ENCODE results near the gene CDH5. TPM values are rescaled to one million over a fixed set of nuclear protein-coding genes. Genes with fewer than 3 reads are reported as not detected.

CDH5 gene
- polyA plus RNA-seq, 1 of the 3 experiments (the other 2 are of a cell fraction) = not detected

DNA sequence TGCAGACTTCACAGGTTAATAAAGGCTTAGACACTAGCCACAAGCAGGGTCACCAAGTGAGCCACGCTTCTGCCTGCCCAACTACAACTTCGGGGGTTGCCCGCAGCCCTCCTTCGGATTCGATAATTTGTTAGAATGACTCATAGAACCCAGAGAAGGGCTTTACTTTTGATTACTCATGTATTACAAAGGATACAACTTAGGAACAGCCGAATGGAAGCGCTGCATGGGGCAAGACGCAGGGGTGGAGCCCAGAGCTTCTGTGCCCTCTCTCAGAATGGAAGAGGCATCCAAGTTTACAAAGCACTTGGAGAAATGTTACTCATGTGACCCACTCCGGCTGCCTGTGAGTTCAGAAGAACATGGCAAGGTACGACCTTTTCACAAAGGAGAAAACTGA lies 7.5 kb upstream of the CDH5 start (continued):
- TF ChIP-seq USF1 (IDR thresholded peaks at IDR 0.05; ENCODE audit: borderline replicate concordance, low read depth) (no peak), FOXM1 (IDR thresholded peaks at IDR 0.05; ENCODE audit: low read depth) (no peak), GATA2 (CRISPR knock-in tag; IDR thresholded peaks at IDR 0.05) (no peak), TEAD4 (IDR thresholded peaks at IDR 0.05; ENCODE audit: borderline replicate concordance, insufficient read depth) (no peak)

GRCh38 chr16:66359811-66360608 lies 6.5 kb upstream of the CDH5 start:
- H3K4me1 ChIP-seq (ENCODE audit: control insufficient read depth in 1 of 2, insufficient read depth in 2 of 2, low read depth in 1 of 2, low read length in 1 of 2) = peaks cover 0 to 14% of the 10 kb centered on the region in 2 experiments; a peak in 1 of 4 replicates

More at GRCh38 chr16:66359811-66360608, 6.5 kb upstream of the CDH5 start:
- Histone ChIP-seq H3K4me3 (ENCODE audit: low read depth in 2 of 2, low read length in 1 of 2) (no peak overlapping the region), H3K36me3 (replicated peaks in 1 of 2; ENCODE audit: control insufficient read depth in 1 of 2, insufficient read depth in 2 of 2, low read length in 1 of 2) (no peaks in the 10 kb centered on the region), H3K27ac (ENCODE audit: low read depth in 2 of 2, low read length in 1 of 2) (no peak overlapping the region), H3K27me3 (ENCODE audit: insufficient read depth) (no peaks in the 10 kb centered on the region; the same call in 1 of the 2 replicates), H3K79me2 (ENCODE audit: insufficient read depth) (no peaks in the 10 kb centered on the region), H3K9ac (no peak overlapping the region), H4K20me1 (ENCODE audit: insufficient read depth) (no peaks in the 10 kb centered on the region), H2AFZ (ENCODE audit: low read depth) (no peak overlapping the region), H3K4me2 (no peak overlapping the region), H3F3A (replicated peaks; ENCODE audit: insufficient read depth) (no peaks in the 10 kb centered on the region), H3K9me3 (no peaks in the 10 kb centered on the region), H3K9me2 (no peaks in the 10 kb centered on the region)
- ChIA-PET POLR2A (no interaction called here), CTCF (interaction anchor here (5.2 to 9.2 kb wide), 2 partner anchors 10 to 17 kb away, joined by 92 to 143 read pairs; partner anchors contain the start of gene CDH5)
- 84% methylated on average over 12 of the region's 12 CpGs for WGBS (ENCODE audit: low lambda C conversion rate)
- DNase-seq = no peak
- no peak for TF ChIP-seq USF1 (IDR thresholded peaks at IDR 0.05; ENCODE audit: borderline replicate concordance, low read depth)
- no peak for TF ChIP-seq CHD2 (IDR thresholded peaks at IDR 0.05; ENCODE audit: low read length, partially characterized antibody)
- no peak for TF ChIP-seq POLR2AphosphoS5 (IDR thresholded peaks at IDR 0.05; ENCODE audit: low read depth, low read length)
- TF ChIP-seq EZH2phosphoT487 (IDR thresholded peaks at IDR 0.05; ENCODE audit: borderline replicate concordance, low read depth) = no peak
- TF ChIP-seq RFX5 (IDR thresholded peaks at IDR 0.05; ENCODE audit: low read length) = no peak
- TF ChIP-seq TAF1 (IDR thresholded peaks at IDR 0.05; ENCODE audit: borderline replicate concordance, low read depth, low read length) = no peak
- TF ChIP-seq NFIC (IDR thresholded peaks at IDR 0.05; ENCODE audit: borderline replicate concordance) = no peak
- TF ChIP-seq, protein P1, sequence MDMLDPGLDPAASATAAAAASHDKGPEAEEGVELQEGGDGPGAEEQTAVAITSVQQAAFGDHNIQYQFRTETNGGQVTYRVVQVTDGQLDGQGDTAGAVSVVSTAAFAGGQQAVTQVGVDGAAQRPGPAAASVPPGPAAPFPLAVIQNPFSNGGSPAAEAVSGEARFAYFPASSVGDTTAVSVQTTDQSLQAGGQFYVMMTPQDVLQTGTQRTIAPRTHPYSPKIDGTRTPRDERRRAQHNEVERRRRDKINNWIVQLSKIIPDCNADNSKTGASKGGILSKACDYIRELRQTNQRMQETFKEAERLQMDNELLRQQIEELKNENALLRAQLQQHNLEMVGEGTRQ (IDR thresholded peaks at IDR 0.05; ENCODE audit: borderline replicate concordance, low read depth, low read length) = no peak
- TF ChIP-seq JUND (IDR thresholded peaks at IDR 0.05) = no peak
- TF ChIP-seq, protein P2, sequence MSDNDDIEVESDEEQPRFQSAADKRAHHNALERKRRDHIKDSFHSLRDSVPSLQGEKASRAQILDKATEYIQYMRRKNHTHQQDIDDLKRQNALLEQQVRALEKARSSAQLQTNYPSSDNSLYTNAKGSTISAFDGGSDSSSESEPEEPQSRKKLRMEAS (IDR thresholded peaks at IDR 0.05; ENCODE audit: low read depth) = no peak
- TF ChIP-seq IRF3 (IDR thresholded peaks at IDR 0.05; ENCODE audit: low read depth, low read length) = no peak
- no peak for TF ChIP-seq MEF2A (IDR thresholded peaks at IDR 0.05; ENCODE audit: borderline replicate concordance, low read depth)
- no peak for TF ChIP-seq YY1 (IDR thresholded peaks at IDR 0.05; ENCODE audit: low read depth)
- TF ChIP-seq SIN3A (IDR thresholded peaks at IDR 0.05; ENCODE audit: borderline replicate concordance, low read depth, low read length) = no peak
